SK-N-SH (cell line): ENCODE measurements around the gene CCDC177. TPM values are rescaled to one million over a fixed set of nuclear protein-coding genes. Genes with fewer than 3 reads are reported as not detected.

Experiments
- CTCF ChIA-PET: fragments of 300-600, 350-600 bp; formaldehyde crosslinking; extraction: SDS; loops from one replicate; lab custom pipeline; 2021; lab: Yijun Ruan, JAX
- POLR2A ChIA-PET: fragments of 350-600 bp; sonication (Branson Sonifier 250); formaldehyde crosslinking; extraction: SDS; loops from one replicate; lab custom pipeline; 2020; ENCODE audit warnings: antibody characterized with exemption, inconsistent platforms; lab: Yijun Ruan, JAX
- DNase-seq: peaks from one replicate; pipeline ENCODE4 v3.0.0; 2012
- H2AFZ ChIP-seq: fragments of 200-600 bp; sonication (generic); 2 replicates; pipeline ENCODE4 v1.8.1; 2016; ENCODE audit warnings: antibody characterized with exemption, mild to moderate bottlenecking, low read depth
- H3F3A ChIP-seq: fragments of 200-600 bp; sonication (generic); replicated peaks from 2 replicates; pipeline ENCODE3; 2016; ENCODE audit warnings: antibody characterized with exemption, mild to moderate bottlenecking; ENCODE audit not compliant: insufficient read depth
- H3K27ac ChIP-seq, 2 experiments: fragments of 200-500 bp in 1 of 2; fragments of 200-600 bp in 1 of 2; sonication (Bioruptor generic) in 1 of 2; sonication (generic), shearing (Covaris generic) in 1 of 2; 2 replicates each; pipeline versions ENCODE4 v1.5.1 to v1.6.1; 2014 to 2016; ENCODE audit warnings: low read depth in 2 of 2, inconsistent platforms in 1 of 2, low read length in 1 of 2, mild to moderate bottlenecking in 1 of 2, mixed read lengths in 1 of 2
- H3K27me3 ChIP-seq: fragments of 200-600 bp; sonication (generic), shearing (Covaris generic); 2 replicates; pipeline ENCODE4 v1.6.1; 2016; ENCODE audit warnings: mixed run types; ENCODE audit not compliant: insufficient read depth
- H3K36me3 ChIP-seq, 2 experiments: fragments of 200-500 bp in 1 of 2; fragments of 200-600 bp in 1 of 2; sonication (Bioruptor generic) in 1 of 2; sonication (generic) in 1 of 2; replicated peaks in 1 of 2; 2 replicates each; pipeline versions ENCODE3 to v1.5.1; 2014 to 2016; ENCODE audit warnings: low read length in 1 of 2, mild to moderate bottlenecking in 1 of 2; ENCODE audit not compliant: insufficient read depth in 2 of 2, control insufficient read depth in 1 of 2
- H3K4me1 ChIP-seq, 2 experiments: fragments of 200-500 bp in 1 of 2; fragments of 200-600 bp in 1 of 2; sonication (Bioruptor generic) in 1 of 2; sonication (generic), shearing (Covaris generic) in 1 of 2; 2 replicates each; pipeline versions ENCODE4 v1.5.1 to v1.6.1; 2014 to 2016; ENCODE audit warnings: low read depth in 1 of 2, low read length in 1 of 2, mixed run types in 1 of 2; ENCODE audit not compliant: insufficient read depth in 2 of 2, control insufficient read depth in 1 of 2
- H3K4me2 ChIP-seq: fragments of 200-600 bp; sonication (generic), shearing (Covaris generic); 2 replicates; pipeline ENCODE4 v1.6.1; 2017; ENCODE audit warnings: mixed run types
- H3K4me3 ChIP-seq, 2 experiments: fragments of 200-500 bp in 1 of 2; fragments of 200-600 bp in 1 of 2; sonication (Bioruptor generic) in 1 of 2; sonication (generic), shearing (Covaris generic) in 1 of 2; 2 replicates each; pipeline versions ENCODE4 v1.5.1 to v1.8.1; 2014 to 2016; ENCODE audit warnings: low read depth in 2 of 2, inconsistent platforms in 1 of 2, low read length in 1 of 2, mild to moderate bottlenecking in 1 of 2, mixed read lengths in 1 of 2, moderate library complexity in 1 of 2
- H3K79me2 ChIP-seq: fragments of 200-600 bp; sonication (generic); 2 replicates; pipeline ENCODE4 v1.8.1; 2017; ENCODE audit warnings: mild to moderate bottlenecking; ENCODE audit not compliant: insufficient read depth
- H3K9ac ChIP-seq: fragments of 200-600 bp; sonication (generic); 2 replicates; pipeline ENCODE4 v1.6.1; 2017; ENCODE audit warnings: mixed run types
- H3K9me2 ChIP-seq: fragments of 200-600 bp; sonication (generic); 2 replicates; pipeline ENCODE4 v1.6.1; 2017; ENCODE audit warnings: mixed run types
- H3K9me3 ChIP-seq: fragments of 200-600 bp; sonication (generic); 2 replicates; pipeline ENCODE4 v1.6.1; 2017; ENCODE audit warnings: mixed run types, mild to moderate bottlenecking, moderate library complexity
- H4K20me1 ChIP-seq: fragments of 200-600 bp; sonication (generic); 2 replicates; pipeline ENCODE4 v1.6.1; 2017; ENCODE audit warnings: mild to moderate bottlenecking, mixed run types; ENCODE audit not compliant: insufficient read depth
- ELF1 ChIP-seq: IDR thresholded peaks from 2 replicates; pipeline ENCODE4 v1.4.0; 2012
- EZH2phosphoT487 ChIP-seq: fragments of 200-600 bp; sonication (generic); IDR thresholded peaks from 2 replicates; pipeline ENCODE4 v1.6.1; 2017; ENCODE audit warnings: low read depth, mixed run types, mild to moderate bottlenecking, antibody characterized with exemption, moderate library complexity, borderline replicate concordance
- GABPA ChIP-seq: IDR thresholded peaks from 2 replicates; pipeline ENCODE4 v1.4.0; 2012; ENCODE audit warnings: low read depth, mild to moderate bottlenecking
- GATA2 ChIP-seq: sonication (generic); formaldehyde crosslinking; IDR thresholded peaks from 2 replicates; pipeline ENCODE4 v1.5.0; 2020; ENCODE audit warnings: mild to moderate bottlenecking, missing genetic modification reagents
- MEF2A ChIP-seq: IDR thresholded peaks from 2 replicates; pipeline ENCODE4 v1.4.0; 2012; ENCODE audit warnings: low read depth, borderline replicate concordance
- POLR2AphosphoS5 ChIP-seq: IDR thresholded peaks from 2 replicates; pipeline ENCODE4 v1.6.1; 2012; ENCODE audit warnings: low read depth, low read length
- RAD21 ChIP-seq: IDR thresholded peaks from 2 replicates; pipeline ENCODE4 v1.6.1; 2012; ENCODE audit warnings: mild to moderate bottlenecking, low read length
- RCOR1 ChIP-seq: fragments of 150-350 bp; IDR thresholded peaks from 2 replicates; pipeline ENCODE4 v1.6.1; 2017; ENCODE audit warnings: antibody characterized with exemption, low read length
- RFX5 ChIP-seq: IDR thresholded peaks from 2 replicates; pipeline ENCODE4 v1.6.1; 2012; ENCODE audit warnings: mild to moderate bottlenecking, improper control_type of control experiment, low read length
- SIN3A ChIP-seq: IDR thresholded peaks from 2 replicates; pipeline ENCODE4 v1.6.1; 2012; ENCODE audit warnings: low read depth, mild to moderate bottlenecking, low read length, moderate library complexity, borderline replicate concordance
- SMC3 ChIP-seq: IDR thresholded peaks from 2 replicates; pipeline ENCODE4 v1.6.1; 2012; ENCODE audit warnings: low read depth, low read length, improper control_type of control experiment
- TCF12 ChIP-seq: IDR thresholded peaks from 2 replicates; pipeline ENCODE4 v1.4.0; 2012
- YY1 ChIP-seq: IDR thresholded peaks from 2 replicates; pipeline ENCODE4 v1.4.0; 2012; ENCODE audit warnings: low read depth, mild to moderate bottlenecking
- WGBS: methylation state at CpG from one replicate; pipeline ENCODE4 v1.1.6; 2017; ENCODE audit warnings: low lambda C conversion rate; 5-methylcytosine and 5-hydroxymethylcytosine counted together
- polyA plus RNA-seq, 3 experiments: library from polyadenylated mRNA; depleted of rRNA; stranded (reverse); fragments of >200 nt; gene quantifications; 2 replicates each; pipeline ENCODE4 v1.2.3, GENCODE V29; 2012
- TF ChIP-seq, protein P1 (sequence below): IDR thresholded peaks from 2 replicates; pipeline ENCODE4 v1.4.0; 2012; ENCODE audit warnings: low read depth
- TF ChIP-seq, protein P2 (sequence below): fragments of 150-350 bp; IDR thresholded peaks from 2 replicates; pipeline ENCODE4 v1.6.1; 2016; ENCODE audit warnings: mild to moderate bottlenecking, low read depth, low read length
- TF ChIP-seq, protein P3 (sequence below): fragments of 200-600 bp; sonication (generic); IDR thresholded peaks from 2 replicates; pipeline ENCODE4 v1.6.1; 2017; ENCODE audit warnings: antibody characterized with exemption, mild to moderate bottlenecking, moderate library complexity
- TF ChIP-seq, protein P4 (sequence below): IDR thresholded peaks from 2 replicates; pipeline ENCODE4 v1.4.0; 2012; ENCODE audit warnings: low read depth, borderline replicate concordance
- TF ChIP-seq, protein P5 (sequence below): fragments of 150-350 bp; IDR thresholded peaks from 2 replicates; pipeline ENCODE4 v1.6.1; 2017; ENCODE audit warnings: antibody characterized with exemption, low read length, low read depth, borderline replicate concordance

The CCDC177 gene
- polyA plus RNA-seq, 1 of the 3 experiments (the other 2 are of a cell fraction) = not detected

DNA sequence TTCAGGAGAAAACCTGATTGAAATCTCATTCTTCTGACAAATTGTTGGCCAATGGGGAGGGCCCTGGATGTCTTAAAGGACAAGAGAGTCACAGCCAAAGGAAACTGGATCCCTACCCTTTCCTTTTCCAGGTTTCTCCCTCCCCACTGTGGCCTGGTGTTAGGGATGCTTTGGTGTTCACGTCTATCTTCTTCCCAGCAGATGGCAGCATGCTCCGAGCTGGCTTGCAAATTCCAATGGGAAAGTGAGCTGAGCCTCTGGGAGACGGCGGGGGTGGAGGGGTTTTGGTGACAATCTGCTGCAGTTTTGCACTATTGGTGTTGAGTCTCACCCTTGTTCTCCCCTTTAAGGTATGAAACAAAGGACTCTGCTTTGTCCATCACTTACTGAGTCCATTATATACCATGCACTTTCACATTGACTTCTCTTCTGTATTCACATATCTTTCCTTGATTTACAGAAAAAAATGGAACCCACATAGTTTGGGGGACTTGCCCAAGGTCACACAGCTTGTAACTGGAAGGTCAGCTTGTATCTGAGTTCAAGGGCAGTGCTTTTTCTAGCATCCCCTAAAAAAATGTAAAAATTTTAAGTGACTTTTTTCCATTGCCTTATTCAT, 39.3 kb downstream of the CCDC177 start:
- Histone ChIP-seq H2AFZ (no peak overlapping the region), H3K27ac (no peak overlapping the region), H3K36me3 (no peaks in the 10 kb centered on the region), H3K27me3 (peaks cover 5% of the 10 kb centered on the region; the same call in 1 of the 2 replicates), H3K4me2 (no peak overlapping the region), H4K20me1 (no peaks in the 10 kb centered on the region), H3K9me2 (no peaks in the 10 kb centered on the region), H3K4me3 (peak overlapping the region in 1 of 2 experiments; percentile 13; a peak in 1 of 4 replicates), H3K79me2 (no peaks in the 10 kb centered on the region), H3K4me1 (no peaks in the 10 kb centered on the region), H3K9me3 (no peaks in the 10 kb centered on the region), H3F3A (no peaks in the 10 kb centered on the region), H3K9ac (no peak overlapping the region)
- POLR2A ChIA-PET = no interaction called here
- 0% methylated on average over 4 of the region's 4 CpGs for WGBS
- TF ChIP-seq GATA2 (CRISPR knock-in tag) = no peak
- TF ChIP-seq, protein P1, sequence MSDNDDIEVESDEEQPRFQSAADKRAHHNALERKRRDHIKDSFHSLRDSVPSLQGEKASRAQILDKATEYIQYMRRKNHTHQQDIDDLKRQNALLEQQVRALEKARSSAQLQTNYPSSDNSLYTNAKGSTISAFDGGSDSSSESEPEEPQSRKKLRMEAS = no peak
- peak; percentile 75 for TF ChIP-seq SMC3
- no peak for TF ChIP-seq RFX5
- TF ChIP-seq ELF1 = no peak
- no peak for TF ChIP-seq YY1
- no peak for TF ChIP-seq TCF12
- TF ChIP-seq, protein P2, sequence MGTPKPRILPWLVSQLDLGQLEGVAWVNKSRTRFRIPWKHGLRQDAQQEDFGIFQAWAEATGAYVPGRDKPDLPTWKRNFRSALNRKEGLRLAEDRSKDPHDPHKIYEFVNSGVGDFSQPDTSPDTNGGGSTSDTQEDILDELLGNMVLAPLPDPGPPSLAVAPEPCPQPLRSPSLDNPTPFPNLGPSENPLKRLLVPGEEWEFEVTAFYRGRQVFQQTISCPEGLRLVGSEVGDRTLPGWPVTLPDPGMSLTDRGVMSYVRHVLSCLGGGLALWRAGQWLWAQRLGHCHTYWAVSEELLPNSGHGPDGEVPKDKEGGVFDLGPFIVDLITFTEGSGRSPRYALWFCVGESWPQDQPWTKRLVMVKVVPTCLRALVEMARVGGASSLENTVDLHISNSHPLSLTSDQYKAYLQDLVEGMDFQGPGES = no peak
- TF ChIP-seq RCOR1 = no peak
- TF ChIP-seq MEF2A = no peak
- TF ChIP-seq EZH2phosphoT487 = no peak
- TF ChIP-seq, protein P3, sequence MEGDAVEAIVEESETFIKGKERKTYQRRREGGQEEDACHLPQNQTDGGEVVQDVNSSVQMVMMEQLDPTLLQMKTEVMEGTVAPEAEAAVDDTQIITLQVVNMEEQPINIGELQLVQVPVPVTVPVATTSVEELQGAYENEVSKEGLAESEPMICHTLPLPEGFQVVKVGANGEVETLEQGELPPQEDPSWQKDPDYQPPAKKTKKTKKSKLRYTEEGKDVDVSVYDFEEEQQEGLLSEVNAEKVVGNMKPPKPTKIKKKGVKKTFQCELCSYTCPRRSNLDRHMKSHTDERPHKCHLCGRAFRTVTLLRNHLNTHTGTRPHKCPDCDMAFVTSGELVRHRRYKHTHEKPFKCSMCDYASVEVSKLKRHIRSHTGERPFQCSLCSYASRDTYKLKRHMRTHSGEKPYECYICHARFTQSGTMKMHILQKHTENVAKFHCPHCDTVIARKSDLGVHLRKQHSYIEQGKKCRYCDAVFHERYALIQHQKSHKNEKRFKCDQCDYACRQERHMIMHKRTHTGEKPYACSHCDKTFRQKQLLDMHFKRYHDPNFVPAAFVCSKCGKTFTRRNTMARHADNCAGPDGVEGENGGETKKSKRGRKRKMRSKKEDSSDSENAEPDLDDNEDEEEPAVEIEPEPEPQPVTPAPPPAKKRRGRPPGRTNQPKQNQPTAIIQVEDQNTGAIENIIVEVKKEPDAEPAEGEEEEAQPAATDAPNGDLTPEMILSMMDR = peak; percentile 75
- TF ChIP-seq GABPA = no peak
- TF ChIP-seq, protein P4, sequence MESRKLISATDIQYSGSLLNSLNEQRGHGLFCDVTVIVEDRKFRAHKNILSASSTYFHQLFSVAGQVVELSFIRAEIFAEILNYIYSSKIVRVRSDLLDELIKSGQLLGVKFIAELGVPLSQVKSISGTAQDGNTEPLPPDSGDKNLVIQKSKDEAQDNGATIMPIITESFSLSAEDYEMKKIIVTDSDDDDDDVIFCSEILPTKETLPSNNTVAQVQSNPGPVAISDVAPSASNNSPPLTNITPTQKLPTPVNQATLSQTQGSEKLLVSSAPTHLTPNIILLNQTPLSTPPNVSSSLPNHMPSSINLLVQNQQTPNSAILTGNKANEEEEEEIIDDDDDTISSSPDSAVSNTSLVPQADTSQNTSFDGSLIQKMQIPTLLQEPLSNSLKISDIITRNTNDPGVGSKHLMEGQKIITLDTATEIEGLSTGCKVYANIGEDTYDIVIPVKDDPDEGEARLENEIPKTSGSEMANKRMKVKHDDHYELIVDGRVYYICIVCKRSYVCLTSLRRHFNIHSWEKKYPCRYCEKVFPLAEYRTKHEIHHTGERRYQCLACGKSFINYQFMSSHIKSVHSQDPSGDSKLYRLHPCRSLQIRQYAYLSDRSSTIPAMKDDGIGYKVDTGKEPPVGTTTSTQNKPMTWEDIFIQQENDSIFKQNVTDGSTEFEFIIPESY = no peak
- no peak for TF ChIP-seq SIN3A
- TF ChIP-seq, protein P5, sequence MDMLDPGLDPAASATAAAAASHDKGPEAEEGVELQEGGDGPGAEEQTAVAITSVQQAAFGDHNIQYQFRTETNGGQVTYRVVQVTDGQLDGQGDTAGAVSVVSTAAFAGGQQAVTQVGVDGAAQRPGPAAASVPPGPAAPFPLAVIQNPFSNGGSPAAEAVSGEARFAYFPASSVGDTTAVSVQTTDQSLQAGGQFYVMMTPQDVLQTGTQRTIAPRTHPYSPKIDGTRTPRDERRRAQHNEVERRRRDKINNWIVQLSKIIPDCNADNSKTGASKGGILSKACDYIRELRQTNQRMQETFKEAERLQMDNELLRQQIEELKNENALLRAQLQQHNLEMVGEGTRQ = no peak
- peak; percentile 86 for TF ChIP-seq RAD21
- TF ChIP-seq POLR2AphosphoS5 = no peak
- DNase-seq = peak; percentile 84
- CTCF ChIA-PET = interaction anchor here (0.6 to 16.4 kb wide), 36 partner anchors 9 to 1927 kb away, joined by 3 to 368 read pairs (median 5); partner anchors contain the start of gene CCDC177
